GM10847 (cell line): Measurements from ENCODE around the gene RFX4.

ENCODE experiments used
- POLR2A ChIP-seq: IDR thresholded peaks from 2 replicates; pipeline ENCODE4 v1.6.1; 2011; ENCODE audit not compliant: insufficient read length; ENCODE audit errors: extremely low read depth

Gene RFX4

GRCh38 chr12:106745181-106745745 is 162.5 kb downstream of the RFX4 start:
- no peak for TF ChIP-seq POLR2A

GRCh38 chr12:106747973-106748436 is 165.2 kb downstream of the RFX4 start:
- no peak for TF ChIP-seq POLR2A

DNA sequence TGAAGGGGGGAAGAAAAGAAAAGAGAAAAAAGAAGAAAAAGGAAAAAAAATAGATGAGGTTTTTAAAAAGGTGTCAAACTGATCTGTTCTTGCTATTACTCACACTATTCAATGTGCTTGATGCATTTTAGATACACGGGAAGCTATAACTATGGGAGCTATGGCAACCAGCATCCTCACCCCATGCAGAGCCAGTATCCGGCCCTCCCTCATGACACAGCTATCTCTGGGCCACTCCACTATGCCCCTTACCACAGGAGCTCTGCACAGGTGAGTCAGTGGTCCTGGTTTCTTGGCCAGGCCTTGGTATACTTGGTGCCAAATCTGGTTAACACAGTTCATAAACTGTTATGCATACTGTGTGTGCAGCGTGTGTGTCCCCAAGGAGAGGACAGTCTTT is 167.7 kb downstream of the RFX4 start:
- no peak for TF ChIP-seq POLR2A

DNA sequence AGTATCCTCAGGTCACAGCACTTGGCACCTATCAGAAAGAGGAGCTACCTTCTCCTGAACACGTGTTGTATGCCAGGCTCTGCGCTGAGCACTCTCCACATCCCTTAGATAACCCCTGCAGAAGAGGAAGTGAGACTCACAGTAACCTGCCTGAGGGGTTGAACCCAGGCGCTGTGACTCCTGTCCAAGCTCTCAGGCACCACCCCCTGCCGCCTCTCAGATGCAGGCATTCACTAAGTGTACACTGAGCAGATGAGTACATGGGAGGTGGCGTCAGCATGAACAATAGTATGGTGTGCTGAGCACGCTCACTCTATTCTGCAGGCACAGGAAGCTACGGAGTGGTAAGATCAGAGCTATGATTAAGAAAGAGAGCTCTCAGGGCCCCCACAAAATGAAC is 170.7 kb downstream of the RFX4 start:
- no peak for TF ChIP-seq POLR2A

DNA sequence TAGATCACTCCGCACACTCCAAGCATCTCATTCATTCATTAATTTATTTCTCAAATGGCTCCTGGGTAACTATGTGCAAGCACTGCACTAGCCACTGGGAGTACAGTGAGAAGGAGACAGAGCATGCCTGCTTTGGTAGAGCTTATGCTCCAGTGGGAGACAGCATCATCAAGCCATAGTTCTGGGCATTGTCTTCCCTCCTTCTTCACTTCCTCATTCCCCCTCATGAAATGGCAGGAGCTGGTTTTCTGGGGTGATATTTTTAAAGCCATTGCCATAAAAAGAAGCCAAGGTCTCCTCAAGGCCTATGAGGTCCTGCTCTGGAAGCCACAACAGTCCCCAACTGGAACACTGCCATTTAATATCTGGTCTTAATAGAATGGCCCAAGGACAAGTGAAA is 171.5 kb downstream of the RFX4 start:
- no peak for TF ChIP-seq POLR2A

- no peak for TF ChIP-seq POLR2A
Observed at GRCh38 chr12:106757623-106758348, 175.0 kb downstream of the RFX4 start.

GRCh38 chr12:106758349-106759110 is 175.7 kb downstream of the RFX4 start:
- TF ChIP-seq POLR2A: no peak

DNA sequence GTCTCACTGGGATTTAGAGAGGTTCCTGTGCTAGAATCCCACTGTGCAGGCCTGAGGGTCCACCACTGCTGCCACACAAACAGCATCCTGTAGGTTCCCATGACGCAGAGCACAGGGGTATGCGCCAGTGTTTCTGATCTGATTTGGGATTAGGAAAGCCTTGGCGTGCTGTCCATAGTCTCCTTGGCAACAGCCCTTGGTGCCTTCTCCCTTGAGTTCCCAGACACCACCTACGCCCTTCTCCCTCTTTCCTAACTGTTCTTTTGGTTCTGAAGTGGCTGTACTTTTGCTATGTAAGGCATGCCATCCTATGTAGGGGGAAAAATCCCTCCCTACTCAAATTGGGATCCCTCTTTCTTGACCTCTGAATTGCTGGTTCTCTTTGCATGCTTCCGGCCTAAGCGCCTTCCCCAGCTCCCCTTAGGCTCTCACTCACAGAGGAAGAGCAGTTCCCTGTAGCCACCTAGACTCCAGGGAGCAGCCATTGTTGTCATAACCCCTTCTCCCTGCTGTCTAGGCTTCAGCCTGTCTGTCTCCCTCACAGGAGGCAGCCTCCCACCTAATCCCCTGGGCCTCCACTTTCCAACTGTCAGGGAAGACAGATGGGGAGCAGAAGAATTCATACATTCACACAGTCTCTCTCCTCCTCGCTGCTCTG is 176.9 kb downstream of the RFX4 start:
- no peak for TF ChIP-seq POLR2A

GRCh38 chr12:106760184-106760531 is 177.4 kb downstream of the RFX4 start:
- TF ChIP-seq POLR2A: peak; percentile 57

GRCh38 chr12:106764220-106764619 is 181.4 kb downstream of the RFX4 start:
- TF ChIP-seq POLR2A: no peak

GRCh38 chr12:106764738-106765137 is 181.9 kb downstream of the RFX4 start:
- TF ChIP-seq POLR2A: no peak

- no peak for TF ChIP-seq POLR2A
Observed at GRCh38 chr12:106766393-106766826, 183.6 kb downstream of the RFX4 start.

- TF ChIP-seq POLR2A: no peak
Observed at GRCh38 chr12:106767206-106767605, 184.4 kb downstream of the RFX4 start.

DNA sequence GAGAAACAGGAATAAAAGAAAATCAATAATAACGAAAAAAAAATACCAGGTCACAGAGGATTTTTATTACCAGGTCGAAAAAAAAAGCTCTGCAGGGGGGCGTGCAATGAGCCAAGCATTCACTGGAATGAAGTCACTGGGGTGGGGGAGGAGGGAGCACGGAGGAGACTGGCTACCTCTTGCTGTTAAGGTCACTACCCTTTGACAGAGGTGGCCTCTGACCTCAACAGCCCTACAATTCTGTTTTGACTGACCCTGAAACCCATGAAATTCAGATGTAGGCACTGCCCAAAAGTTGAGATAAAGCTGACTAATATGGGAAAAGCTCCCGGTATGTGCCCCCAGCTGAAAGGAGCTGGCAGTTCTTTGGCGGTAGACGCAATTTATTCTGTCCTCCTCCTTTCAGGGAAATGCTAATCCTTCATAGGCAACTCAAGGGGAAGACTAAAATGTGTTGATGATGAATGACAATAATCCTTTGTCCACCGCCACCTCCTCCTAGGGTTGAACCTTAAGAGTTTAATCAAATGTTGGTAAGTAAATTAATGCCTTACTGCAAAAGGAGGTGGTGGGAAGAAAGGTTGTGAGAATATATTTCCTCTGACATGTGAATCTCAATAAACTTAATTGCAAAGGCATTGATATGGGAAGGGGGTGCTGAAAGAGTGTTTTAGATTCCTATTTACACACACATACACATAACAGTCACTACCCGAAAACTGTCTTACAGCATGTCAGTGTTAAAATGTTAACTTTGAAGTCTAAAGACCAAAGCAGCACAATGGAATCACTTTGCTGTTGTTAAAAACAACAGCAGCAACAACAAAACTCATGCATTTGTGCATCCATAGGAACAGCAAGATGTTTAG is 185.4 kb downstream of the RFX4 start:
- no peak for TF ChIP-seq POLR2A

DNA sequence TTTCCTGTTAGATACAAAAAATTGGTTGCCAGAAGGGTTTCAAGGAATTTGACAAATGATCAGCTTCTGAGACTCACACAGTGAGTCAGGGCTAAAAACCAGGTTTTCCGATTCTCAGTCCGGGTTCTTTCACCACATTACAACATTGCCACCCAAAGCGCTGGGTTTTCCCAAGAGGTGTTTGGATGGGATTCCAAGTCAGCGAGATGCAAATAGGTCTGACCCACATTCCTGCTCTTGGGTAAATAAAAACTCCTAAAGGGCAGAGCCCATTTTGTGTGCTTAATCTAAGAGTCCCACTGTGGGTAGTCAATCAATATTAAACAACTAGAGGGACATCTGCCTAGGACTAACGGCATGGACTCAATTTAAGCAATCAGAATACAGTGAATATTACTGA is 186.3 kb downstream of the RFX4 start:
- no peak for TF ChIP-seq POLR2A

DNA sequence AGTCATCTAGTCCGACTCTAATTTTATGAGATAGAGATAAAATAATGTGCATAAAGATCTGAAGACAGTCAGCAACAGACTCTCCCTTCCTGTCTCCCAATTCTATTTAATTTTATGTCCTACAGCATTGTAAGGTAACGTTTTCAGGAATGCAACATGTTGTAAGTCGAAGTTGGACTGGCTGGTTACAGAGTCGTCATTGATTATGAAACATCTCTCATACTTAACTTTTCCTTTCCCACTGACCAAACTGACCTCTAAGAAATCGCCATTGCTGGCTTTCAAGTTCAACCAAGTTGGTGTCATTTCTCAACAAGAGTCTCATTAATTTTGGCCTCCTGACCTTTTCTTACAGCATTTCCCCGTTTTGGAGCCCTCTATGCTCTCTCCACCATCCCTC is 186.7 kb downstream of the RFX4 start:
- no peak for TF ChIP-seq POLR2A
